Sigmoid colon (tissue), 7 donors: ENCODE results near the gene CCDC186. TPM values are rescaled to one million over a fixed set of nuclear protein-coding genes. Genes with fewer than 3 reads are reported as not detected.

Experiments used
- DNase-seq: peaks from one replicate; pipeline ENCODE4 v3.0.0-alpha.2; 2019
- H3K27ac ChIP-seq, 4 donors: fragments of 200-600 bp; sonication (generic); one replicate each; pipeline ENCODE4 v1.5.1; 2016 to 2019; ENCODE audit warnings: mild to moderate bottlenecking in 1 of 4
- H3K27me3 ChIP-seq, 3 donors: fragments of 200-600 bp; sonication (generic); one replicate each; pipeline ENCODE4 v1.5.1; 2019; ENCODE audit warnings: mild to moderate bottlenecking in 1 of 3
- H3K36me3 ChIP-seq, 4 donors: fragments of 200-600 bp; sonication (generic); one replicate each; pipeline ENCODE4 v1.5.1; 2016 to 2019
- H3K4me1 ChIP-seq, 4 donors: fragments of 200-600 bp; sonication (generic); one replicate each; pipeline ENCODE4 v1.5.1; 2017 to 2019
- H3K4me3 ChIP-seq, 4 donors: fragments of 200-600 bp; sonication (generic); one replicate each; pipeline ENCODE4 v1.5.1; 2017 to 2019; ENCODE audit warnings: mild to moderate bottlenecking in 2 of 4, moderate library complexity in 1 of 4
- H3K9me3 ChIP-seq, 4 donors: fragments of 200-600 bp in 3 of 4; sonication (generic) in 3 of 4; one replicate each; pipeline versions ENCODE4 v1.5.1 to v1.6.1; 2013 to 2019
- EP300 ChIP-seq, 4 donors: sonication (generic); formaldehyde crosslinking; IDR thresholded peaks; one replicate each; pipeline ENCODE4 v1.6.1; 2017; ENCODE audit warnings: antibody characterized with exemption in 4 of 4
- POLR2A ChIP-seq, 2 donors: fragments of 450-650 bp; IDR thresholded peaks; one replicate each; pipeline ENCODE4 v1.6.1; 2016; ENCODE audit warnings: antibody characterized with exemption in 2 of 2, mild to moderate bottlenecking in 2 of 2, moderate library complexity in 2 of 2
- POLR2AphosphoS5 ChIP-seq, 4 donors: sonication (generic); formaldehyde crosslinking; IDR thresholded peaks; one replicate each; pipeline ENCODE4 v1.6.1; 2017; ENCODE audit warnings: antibody characterized with exemption in 4 of 4
- WGBS, 2 donors: extraction: QIAGEN DNeasy Blood & Tissue Kit; methylation state at CpG; one replicate each; pipeline ENCODE4 v1.1.7; 2013; 5-methylcytosine and 5-hydroxymethylcytosine counted together
- intact Hi-C: fragments of 100-400 bp; cut with DNase I; formaldehyde crosslinking; loops from one replicate; pipeline ENCODE4 v1.15.1; 2023
- polyA plus RNA-seq, 3 donors: library from polyadenylated mRNA; stranded (reverse); fragments of 200-250 nt; gene quantifications; one replicate each; pipeline ENCODE4 v1.2.3, GENCODE V29; 2013
- total RNA-seq, 4 donors: library from RNA; depleted of rRNA; stranded (reverse); fragments of >200 nt; gene quantifications; one replicate each; pipeline ENCODE4 v1.1.0, GENCODE V29; 2016
- TF ChIP-seq, protein P1 (sequence below), 4 experiments: fragments of 450-650 bp in 3 of 4; fragments of 200-600 bp in 1 of 4; IDR thresholded peaks; one replicate each; pipeline ENCODE4 v1.5.1; 2016 to 2019; ENCODE audit warnings: antibody characterized with exemption in 4 of 4, mild to moderate bottlenecking in 3 of 4, moderate library complexity in 2 of 4
- donor health status: healthy with polysubstance abuse.
- donor health status: Bipolar disorder and iron deficiency.
- donor health status: healthy.

The CCDC186 gene
- total and polyA plus RNA-seq, 7 donors, result 9.6 to 27.1 (median 17.6) TPM

DNA sequence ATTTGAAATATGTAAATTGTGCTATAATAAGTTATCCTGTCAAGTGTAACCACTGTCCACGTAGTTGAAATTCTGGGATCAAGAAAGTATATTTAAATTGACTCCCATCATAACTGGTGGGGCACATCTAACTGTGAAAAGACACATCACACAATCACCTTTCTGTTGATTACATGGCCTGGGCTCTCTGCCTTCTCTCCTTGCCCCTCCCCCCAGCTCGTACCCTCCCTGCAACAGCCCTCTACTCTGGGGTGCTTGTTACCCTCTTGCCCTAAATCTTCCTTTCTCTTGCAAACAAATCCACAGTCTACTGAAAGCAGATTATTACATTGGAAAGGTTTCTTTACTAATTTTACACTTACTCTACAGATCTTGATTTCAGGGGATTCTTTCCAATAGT lies 56.3 kb downstream of the CCDC186 start:
- Histone ChIP-seq H3K27ac (no peak overlapping the region), H3K9me3 (no peaks in the 10 kb centered on the region), H3K27me3 (no peaks in the 10 kb centered on the region), H3K4me1 (no peaks in the 10 kb centered on the region), H3K4me3 (no peak overlapping the region), H3K36me3 (peaks cover 0 to 6% (median 0%) of the 10 kb centered on the region in 4 donors)
- TF ChIP-seq POLR2AphosphoS5 (IDR thresholded peaks at IDR 0.05) (no peak), EP300 (IDR thresholded peaks at IDR 0.05) (no peak), POLR2A (IDR thresholded peaks at IDR 0.05) (no peak)
- TF ChIP-seq, protein P1, sequence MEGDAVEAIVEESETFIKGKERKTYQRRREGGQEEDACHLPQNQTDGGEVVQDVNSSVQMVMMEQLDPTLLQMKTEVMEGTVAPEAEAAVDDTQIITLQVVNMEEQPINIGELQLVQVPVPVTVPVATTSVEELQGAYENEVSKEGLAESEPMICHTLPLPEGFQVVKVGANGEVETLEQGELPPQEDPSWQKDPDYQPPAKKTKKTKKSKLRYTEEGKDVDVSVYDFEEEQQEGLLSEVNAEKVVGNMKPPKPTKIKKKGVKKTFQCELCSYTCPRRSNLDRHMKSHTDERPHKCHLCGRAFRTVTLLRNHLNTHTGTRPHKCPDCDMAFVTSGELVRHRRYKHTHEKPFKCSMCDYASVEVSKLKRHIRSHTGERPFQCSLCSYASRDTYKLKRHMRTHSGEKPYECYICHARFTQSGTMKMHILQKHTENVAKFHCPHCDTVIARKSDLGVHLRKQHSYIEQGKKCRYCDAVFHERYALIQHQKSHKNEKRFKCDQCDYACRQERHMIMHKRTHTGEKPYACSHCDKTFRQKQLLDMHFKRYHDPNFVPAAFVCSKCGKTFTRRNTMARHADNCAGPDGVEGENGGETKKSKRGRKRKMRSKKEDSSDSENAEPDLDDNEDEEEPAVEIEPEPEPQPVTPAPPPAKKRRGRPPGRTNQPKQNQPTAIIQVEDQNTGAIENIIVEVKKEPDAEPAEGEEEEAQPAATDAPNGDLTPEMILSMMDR (IDR thresholded peaks at IDR 0.05), result no peak
- no peak for DNase-seq
- WGBS, 2 donors, result 84 to 86% methylated on average over 2 of the region's 2 CpGs
- intact Hi-C loops, result no loop called here

DNA sequence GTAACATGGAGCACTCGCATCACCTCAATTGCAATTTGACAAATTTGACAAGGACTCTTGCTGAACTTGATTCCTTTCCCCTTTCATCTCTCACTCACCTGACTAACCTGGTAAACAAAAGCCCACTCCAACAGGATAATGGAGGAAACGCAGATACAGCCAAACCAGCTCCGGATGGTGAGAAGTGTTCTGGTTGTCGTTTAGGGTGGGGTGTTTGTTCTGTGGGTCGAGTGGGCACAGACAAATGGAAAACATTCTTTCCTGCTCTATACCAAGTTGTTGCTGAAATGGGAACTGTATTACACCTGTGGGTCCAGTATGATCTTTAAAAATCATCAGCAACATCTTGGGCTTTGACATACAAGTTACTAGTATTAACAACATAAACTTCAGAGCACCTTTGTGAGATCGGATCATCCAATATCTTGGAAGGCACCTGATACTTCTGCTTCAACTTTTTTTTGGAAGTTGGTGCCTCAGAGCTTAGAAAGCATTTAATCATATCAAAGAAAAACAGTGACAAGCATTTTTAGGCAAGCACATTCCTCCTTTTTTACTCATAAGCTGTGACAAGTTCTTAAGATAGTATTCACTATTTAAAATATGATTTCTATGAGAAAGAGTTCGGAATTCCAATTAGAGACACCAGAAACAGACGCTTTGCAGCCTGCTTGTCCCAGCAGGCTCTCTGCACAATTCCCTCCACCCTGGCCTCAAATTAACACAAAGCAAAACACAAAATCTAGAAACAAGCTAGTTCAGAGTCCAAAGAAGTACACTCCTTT lies 58.1 kb downstream of the CCDC186 start:
- no peaks in the 10 kb centered on the region for H3K36me3 ChIP-seq
- TF ChIP-seq, protein P1 (IDR thresholded peaks at IDR 0.05), result no peak
- no peak for TF ChIP-seq POLR2A (IDR thresholded peaks at IDR 0.05)
- no peak for TF ChIP-seq POLR2AphosphoS5 (IDR thresholded peaks at IDR 0.05)
- no peak for TF ChIP-seq EP300 (IDR thresholded peaks at IDR 0.05)
- H3K27me3 ChIP-seq, result no peaks in the 10 kb centered on the region
- 68 to 72% methylated on average over 8 of the region's 8 CpGs for WGBS, 2 donors
- no peaks in the 10 kb centered on the region for H3K4me1 ChIP-seq
- H3K4me3 ChIP-seq, result no peak overlapping the region
- no peak for DNase-seq
- intact Hi-C loops, result no loop called here
- no peak overlapping the region for H3K27ac ChIP-seq
- no peaks in the 10 kb centered on the region for H3K9me3 ChIP-seq

DNA sequence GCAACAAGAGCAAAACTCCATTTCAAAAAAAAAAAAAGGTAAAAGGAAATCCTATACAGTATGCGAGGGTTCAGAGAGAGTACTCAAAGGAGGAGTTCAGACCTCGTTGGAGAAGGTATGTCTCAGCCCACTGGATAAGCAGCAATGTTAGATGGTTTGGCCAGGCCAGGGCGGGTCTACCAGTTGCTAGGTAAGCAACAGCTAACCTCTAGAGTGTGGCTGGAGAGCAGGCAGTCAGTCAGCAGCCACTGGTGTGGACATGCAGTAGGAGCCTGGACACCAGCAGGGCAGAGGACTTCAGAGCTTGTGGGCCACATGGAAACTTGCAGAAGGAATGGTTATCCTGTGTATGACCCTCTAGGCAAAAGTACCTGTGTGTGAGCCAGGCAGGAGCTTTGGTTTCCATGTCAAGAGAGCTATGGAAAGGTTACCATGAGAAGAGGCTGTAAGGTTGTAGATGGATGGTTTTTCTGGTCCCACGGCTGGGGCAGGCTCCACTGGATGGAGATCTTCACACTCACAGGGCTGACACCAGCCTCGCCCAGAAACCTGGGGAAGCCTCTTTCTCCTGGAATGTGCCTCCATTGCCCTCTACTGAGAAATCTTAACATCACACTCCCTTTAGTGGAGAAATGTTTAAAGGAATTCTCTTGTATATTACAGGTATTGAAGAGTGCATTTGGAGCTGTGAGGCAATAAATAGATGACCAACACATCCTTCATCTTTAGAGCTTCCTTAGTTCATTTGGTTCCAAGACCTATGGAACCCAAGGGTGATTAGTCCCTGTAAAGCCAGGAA lies 63.6 kb downstream of the CCDC186 start:
- Histone ChIP-seq H3K9me3 (no peaks in the 10 kb centered on the region), H3K4me3 (no peak overlapping the region), H3K4me1 (no peaks in the 10 kb centered on the region), H3K36me3 (no peaks in the 10 kb centered on the region), H3K27ac (no peak overlapping the region), H3K27me3 (no peaks in the 10 kb centered on the region)
- WGBS, 2 donors, result 63 to 82% methylated on average over 5 of the region's 5 CpGs
- TF ChIP-seq EP300 (IDR thresholded peaks at IDR 0.05) (no peak), POLR2AphosphoS5 (IDR thresholded peaks at IDR 0.05) (no peak), POLR2A (IDR thresholded peaks at IDR 0.05) (no peak)
- TF ChIP-seq, protein P1 (IDR thresholded peaks at IDR 0.05), result no peak
- DNase-seq, result no peak
- intact Hi-C loops, result no loop called here

DNA sequence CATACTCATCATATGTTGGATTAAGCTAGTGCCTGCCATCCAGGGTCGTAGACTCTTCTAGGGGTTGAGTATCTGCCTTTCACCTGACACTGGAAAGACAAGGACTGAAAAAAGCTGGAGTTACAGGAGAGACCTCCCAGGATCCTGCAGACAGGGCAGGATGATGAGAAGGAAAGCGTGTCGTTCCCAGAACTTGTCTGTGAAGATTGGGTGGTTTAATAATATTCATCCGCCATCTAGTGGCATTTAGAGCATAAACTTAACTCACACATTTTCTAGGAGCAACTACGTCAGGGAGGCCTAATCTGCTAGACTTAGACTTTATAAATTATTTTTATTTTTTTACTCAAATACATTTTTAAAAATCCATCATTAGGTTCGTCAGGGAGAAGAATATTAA lies 70.7 kb downstream of the CCDC186 start:
- no peak for TF ChIP-seq EP300 (IDR thresholded peaks at IDR 0.05)
- TF ChIP-seq, protein P1 (IDR thresholded peaks at IDR 0.05), result peak; percentile 19 to 53 (median 44)
- 12 to 20% methylated on average over 6 of the region's 6 CpGs for WGBS, 2 donors
- Histone ChIP-seq H3K27ac (no peak overlapping the region), H3K4me1 (peaks cover 0 to 19% (median 13%) of the 10 kb centered on the region in 4 donors), H3K4me3 (no peak overlapping the region), H3K27me3 (peaks cover 0 to 11% (median 0%) of the 10 kb centered on the region in 3 donors), H3K36me3 (no peaks in the 10 kb centered on the region), H3K9me3 (no peaks in the 10 kb centered on the region)
- intact Hi-C loops, result loop anchor here (2.0 to 5.0 kb wide), 2 partner anchors 304 to 396 kb away; no protein-coding TSS in a partner anchor
- DNase-seq, result no peak
